Body of pancreas (tissue), 4 donors: ENCODE measurements around the gene SMIM35. TPM values are rescaled to one million over a fixed set of nuclear protein-coding genes. Genes with fewer than 3 reads are reported as not detected.

Source experiments
- ATAC-seq: fragments of 150-250 bp; one replicate; pipeline ENCODE4 v1.9.1; 2016
- DNase-seq, 4 donors: peaks; one replicate each; pipeline ENCODE4 v3.0.0-alpha.2; 2019
- H3K27ac ChIP-seq, 4 donors: fragments of 200-600 bp; sonication (generic); 1 replicate in 3 of 4; 2 replicates in 1 of 4; pipeline versions ENCODE4 v1.5.1 to v1.6.1; 2016 to 2019; ENCODE audit warnings: mild to moderate bottlenecking in 1 of 4, mixed read lengths in 1 of 4, moderate library complexity in 1 of 4
- H3K27me3 ChIP-seq, 2 donors: fragments of 200-600 bp; sonication (generic); one replicate each; pipeline ENCODE4 v1.6.0; 2016; ENCODE audit warnings: mild to moderate bottlenecking in 1 of 2
- H3K36me3 ChIP-seq, 2 donors: fragments of 200-600 bp; sonication (generic); replicated peaks in 1 of 2; 2 replicates each; pipeline ENCODE4 v1.5.1; 2016; ENCODE audit warnings: low read depth in 2 of 2; ENCODE audit not compliant: insufficient read depth in 1 of 2
- H3K4me1 ChIP-seq: fragments of 200-600 bp; sonication (generic); one replicate; pipeline ENCODE4 v1.6.0; 2016
- H3K4me3 ChIP-seq, 2 donors: fragments of 200-600 bp; sonication (generic); 1 replicate in 1 of 2; 2 replicates in 1 of 2; pipeline ENCODE4 v1.5.1; 2016 to 2019
- H3K9me3 ChIP-seq, 3 donors: fragments of 200-600 bp; sonication (generic); 1 replicate in 2 of 3; 2 replicates in 1 of 3; pipeline ENCODE4 v1.5.1; 2016
- POLR2A ChIP-seq, 3 donors: fragments of 450-650 bp; IDR thresholded peaks; one replicate each; pipeline ENCODE4 v1.6.1; 2016; ENCODE audit warnings: antibody characterized with exemption in 3 of 3, mild to moderate bottlenecking in 2 of 3
- WGBS, 2 donors: methylation state at CpG; one replicate each; pipeline ENCODE4 v1.1.5; 2017; 5-methylcytosine and 5-hydroxymethylcytosine counted together
- intact Hi-C: fragments of 100-400 bp; cut with DNase I; formaldehyde crosslinking; loops from one replicate; pipeline ENCODE4 v1.15.1; 2023
- total RNA-seq, 2 donors: library from RNA; depleted of rRNA; stranded (reverse); fragments of >200 nt; gene quantifications; one replicate each; pipeline ENCODE4 v1.1.0, GENCODE V29; 2016
- TF ChIP-seq, protein P1 (sequence below), 7 experiments: fragments of 450-650 bp in 4 of 7; fragments of 200-600 bp in 3 of 7; sonication (generic) in 3 of 7; IDR thresholded peaks; one replicate each; pipeline ENCODE4 v1.5.1; 2016 to 2019; ENCODE audit warnings: antibody characterized with exemption in 7 of 7

The SMIM35 gene
- total RNA-seq, 2 donors from 2014 or later, result not detected

DNA sequence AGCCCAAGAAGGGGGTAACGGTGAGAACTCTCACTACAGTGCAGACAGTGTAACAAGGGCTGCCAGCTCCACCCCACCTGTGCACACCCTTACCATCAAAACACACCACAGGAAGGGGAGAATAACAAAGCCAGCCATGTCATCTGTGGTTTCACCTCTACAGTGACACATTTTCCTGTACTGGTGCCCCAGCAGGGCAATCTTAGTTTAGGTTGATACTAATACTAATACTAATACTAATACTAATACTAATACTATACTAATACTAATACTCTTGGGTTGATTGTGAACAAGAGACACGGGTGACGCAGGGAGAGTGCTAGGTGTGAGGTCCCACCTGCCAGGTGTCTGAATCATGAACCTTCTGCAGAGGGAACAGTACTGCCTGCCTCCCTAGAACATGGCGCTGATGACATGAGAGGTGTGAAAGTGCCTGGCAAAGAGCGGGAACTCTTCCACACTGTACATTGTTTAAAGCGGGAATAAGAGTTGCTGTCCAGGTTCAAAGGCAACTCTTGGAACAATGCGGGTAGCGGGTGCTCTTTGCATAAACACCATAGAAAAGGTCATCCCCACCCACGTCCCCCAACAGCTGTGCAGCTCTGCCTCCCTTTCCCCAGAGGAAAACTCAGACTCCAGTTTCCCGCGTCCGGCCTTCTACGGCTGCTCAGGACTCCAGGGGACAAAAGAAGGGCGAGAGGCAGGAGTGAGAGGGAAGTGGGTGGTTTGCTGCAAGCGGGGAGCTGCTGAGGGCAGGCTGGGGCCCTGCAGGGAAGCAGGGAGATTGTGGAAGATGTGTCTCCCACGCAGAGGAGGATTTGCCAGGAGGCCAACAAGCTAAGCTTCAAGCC lies 34.9 kb downstream of the SMIM35 start:
- TF ChIP-seq, protein P1, sequence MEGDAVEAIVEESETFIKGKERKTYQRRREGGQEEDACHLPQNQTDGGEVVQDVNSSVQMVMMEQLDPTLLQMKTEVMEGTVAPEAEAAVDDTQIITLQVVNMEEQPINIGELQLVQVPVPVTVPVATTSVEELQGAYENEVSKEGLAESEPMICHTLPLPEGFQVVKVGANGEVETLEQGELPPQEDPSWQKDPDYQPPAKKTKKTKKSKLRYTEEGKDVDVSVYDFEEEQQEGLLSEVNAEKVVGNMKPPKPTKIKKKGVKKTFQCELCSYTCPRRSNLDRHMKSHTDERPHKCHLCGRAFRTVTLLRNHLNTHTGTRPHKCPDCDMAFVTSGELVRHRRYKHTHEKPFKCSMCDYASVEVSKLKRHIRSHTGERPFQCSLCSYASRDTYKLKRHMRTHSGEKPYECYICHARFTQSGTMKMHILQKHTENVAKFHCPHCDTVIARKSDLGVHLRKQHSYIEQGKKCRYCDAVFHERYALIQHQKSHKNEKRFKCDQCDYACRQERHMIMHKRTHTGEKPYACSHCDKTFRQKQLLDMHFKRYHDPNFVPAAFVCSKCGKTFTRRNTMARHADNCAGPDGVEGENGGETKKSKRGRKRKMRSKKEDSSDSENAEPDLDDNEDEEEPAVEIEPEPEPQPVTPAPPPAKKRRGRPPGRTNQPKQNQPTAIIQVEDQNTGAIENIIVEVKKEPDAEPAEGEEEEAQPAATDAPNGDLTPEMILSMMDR (IDR thresholded peaks at IDR 0.05), result no peak
- TF ChIP-seq POLR2A (IDR thresholded peaks at IDR 0.05), result no peak
- Histone ChIP-seq H3K36me3 (no peaks in the 10 kb centered on the region), H3K4me1 (no peaks in the 10 kb centered on the region), H3K9me3 (no peaks in the 10 kb centered on the region), H3K27ac (no peak overlapping the region), H3K4me3 (no peak overlapping the region), H3K27me3 (no peaks in the 10 kb centered on the region)
- intact Hi-C loops, result loop anchor here (10.0 kb wide), 2 partner anchors 107 to 607 kb away; no protein-coding TSS in a partner anchor
- DNase-seq, result no peak
- 80 to 82% methylated on average over 15 to 16 of the region's 16 CpGs for WGBS, 2 donors
- ATAC-seq, result no peak

DNA sequence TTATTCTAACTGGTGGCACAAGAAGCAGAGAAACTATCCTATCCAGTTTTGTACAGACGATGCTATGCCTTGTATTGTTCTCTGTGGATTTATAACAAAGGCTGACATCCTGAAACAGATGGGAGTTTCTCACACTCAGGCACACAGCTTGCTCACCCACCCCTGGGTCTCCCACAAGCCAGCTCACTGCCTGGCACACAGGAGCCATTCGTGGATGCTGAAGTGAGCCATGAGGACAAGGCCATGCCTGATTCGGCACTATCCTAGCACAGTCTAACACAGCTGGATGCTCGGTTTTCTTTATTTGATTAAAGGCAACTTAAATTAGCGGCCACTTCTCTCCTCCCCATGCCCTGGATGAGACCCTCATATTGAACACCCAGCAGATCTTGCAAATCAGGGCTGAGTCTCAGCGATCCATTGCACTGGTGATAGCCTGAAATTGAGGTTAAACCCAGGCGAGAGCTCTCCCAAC lies 35.6 kb downstream of the SMIM35 start:
- ATAC-seq (no peak), DNase-seq (no peak)
- no peak overlapping the region for H3K4me3 ChIP-seq
- H3K9me3 ChIP-seq, result no peaks in the 10 kb centered on the region
- WGBS, 2 donors, result 55 to 58% methylated on average over 5 to 7 of the region's 7 CpGs
- no peaks in the 10 kb centered on the region for H3K27me3 ChIP-seq
- H3K27ac ChIP-seq, result no peak overlapping the region
- no peaks in the 10 kb centered on the region for H3K4me1 ChIP-seq
- no peaks in the 10 kb centered on the region for H3K36me3 ChIP-seq
- no peak for TF ChIP-seq POLR2A (IDR thresholded peaks at IDR 0.05)
- TF ChIP-seq, protein P1 (IDR thresholded peaks at IDR 0.05), result no peak
- intact Hi-C loops, result loop anchor here (10.0 kb wide), 2 partner anchors 106 to 606 kb away; no protein-coding TSS in a partner anchor

DNA sequence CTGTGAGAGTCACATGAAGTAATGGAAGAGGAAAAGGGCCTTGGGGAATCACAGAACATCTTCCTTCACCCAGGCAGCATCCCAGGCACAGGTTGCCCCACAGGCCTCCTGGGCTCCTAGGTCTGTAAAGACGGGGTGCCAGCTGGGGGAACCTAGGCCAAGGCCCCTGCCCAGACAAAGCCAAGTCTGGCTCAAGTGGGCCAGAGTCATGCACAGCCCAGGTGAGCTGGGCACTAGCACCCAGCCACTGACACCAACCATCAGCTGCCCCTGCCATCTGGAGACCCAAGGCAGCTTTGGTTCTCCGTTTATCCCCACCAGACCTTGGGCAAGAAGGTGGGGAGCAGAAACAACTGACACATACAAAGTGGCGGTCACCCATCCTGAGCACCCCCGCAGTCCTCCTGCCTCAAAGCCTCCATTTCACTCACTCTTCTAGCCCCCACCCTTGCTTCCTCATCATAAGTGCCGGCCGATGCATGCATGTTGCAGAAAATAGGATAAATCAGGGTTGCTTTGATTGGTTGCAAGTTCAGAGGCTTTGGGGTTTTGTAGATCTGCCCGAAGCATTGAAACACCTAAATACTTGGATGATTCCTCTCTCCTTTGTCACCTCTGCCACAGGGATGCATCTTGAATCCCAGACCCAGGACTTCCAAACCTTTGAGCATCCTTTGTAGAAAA lies 36.4 kb downstream of the SMIM35 start:
- no peak overlapping the region for H3K4me3 ChIP-seq
- no peak overlapping the region for H3K27ac ChIP-seq
- intact Hi-C loops, result loop anchor here (10.0 kb wide), 2 partner anchors 106 to 606 kb away; no protein-coding TSS in a partner anchor
- TF ChIP-seq, protein P1 (IDR thresholded peaks at IDR 0.05), result no peak
- TF ChIP-seq POLR2A (IDR thresholded peaks at IDR 0.05), result no peak
- no peaks in the 10 kb centered on the region for H3K9me3 ChIP-seq
- H3K4me1 ChIP-seq, result no peaks in the 10 kb centered on the region
- no peak for ATAC-seq
- H3K27me3 ChIP-seq, result no peaks in the 10 kb centered on the region
- WGBS, 2 donors, result 77 to 79% methylated on average over 7 of the region's 7 CpGs
- no peaks in the 10 kb centered on the region for H3K36me3 ChIP-seq
- DNase-seq, result no peak

DNA sequence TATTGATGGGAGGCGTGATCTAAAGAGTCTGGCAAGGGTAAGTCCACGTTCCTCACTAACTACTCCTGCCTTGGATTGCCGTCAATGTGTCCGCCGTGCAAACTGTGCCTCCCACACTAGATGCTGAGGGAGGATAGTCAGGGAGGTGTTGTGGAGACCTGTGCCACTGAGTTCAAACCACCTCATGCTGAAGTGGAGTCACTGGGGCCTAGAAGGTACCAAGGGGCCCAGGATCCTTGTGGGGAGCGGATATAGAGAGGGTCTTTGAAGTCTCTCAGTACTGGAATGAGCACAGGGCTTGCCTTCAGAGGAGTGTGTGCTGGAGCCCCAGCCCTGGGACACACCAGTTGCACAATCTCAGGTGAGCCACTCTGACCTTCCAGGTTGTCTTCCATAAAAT lies 37.0 kb downstream of the SMIM35 start:
- Histone ChIP-seq H3K27ac (no peak overlapping the region), H3K4me3 (no peak overlapping the region), H3K36me3 (no peaks in the 10 kb centered on the region), H3K27me3 (no peaks in the 10 kb centered on the region), H3K4me1 (no peaks in the 10 kb centered on the region), H3K9me3 (no peaks in the 10 kb centered on the region)
- DNase-seq (no peak), ATAC-seq (no peak)
- intact Hi-C loops, result loop anchor here (10.0 kb wide), 2 partner anchors 105 to 605 kb away; no protein-coding TSS in a partner anchor
- TF ChIP-seq, protein P1 (IDR thresholded peaks at IDR 0.05), result no peak
- TF ChIP-seq POLR2A (IDR thresholded peaks at IDR 0.05), result no peak
- WGBS, 2 donors, result 89 to 92% methylated on average over 5 to 6 of the region's 6 CpGs
